GM21423 (cell line): ENCODE measurements around the gene THADA.

Experiments used
- ATAC-seq: cut with Tn5 transposase; IDR thresholded peaks from one replicate; pipeline ENCODE4 v1.9.1; 2021; ENCODE audit warnings: mild to moderate bottlenecking, moderate library complexity; ENCODE audit not compliant: unreplicated experiment

THADA gene

DNA sequence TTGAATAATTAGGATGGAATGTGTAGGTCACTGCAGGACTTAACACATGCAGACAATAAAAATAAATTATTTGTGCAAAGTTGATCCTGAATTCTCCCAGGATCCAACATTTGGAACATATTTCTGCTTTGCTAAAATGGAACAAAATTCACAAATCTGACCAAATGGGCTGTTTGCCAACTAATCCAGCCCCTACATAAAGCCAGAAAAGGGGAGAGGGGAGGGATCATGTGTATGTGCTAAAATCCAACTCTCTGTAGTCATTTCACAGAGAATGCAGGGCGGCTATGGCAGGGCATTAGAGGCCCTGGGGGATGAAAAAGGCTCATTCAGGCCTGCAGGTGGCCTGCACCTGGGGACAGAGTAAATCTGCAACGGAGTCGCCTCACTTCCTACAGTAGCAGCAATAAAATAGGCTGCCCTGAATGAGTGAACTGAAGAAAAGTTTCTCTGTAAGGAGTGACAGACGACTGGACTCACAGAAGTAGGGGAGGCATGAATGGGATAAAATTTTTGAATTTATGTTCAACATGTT, 365.4 kb downstream of the THADA start:
- no peak for ATAC-seq

DNA sequence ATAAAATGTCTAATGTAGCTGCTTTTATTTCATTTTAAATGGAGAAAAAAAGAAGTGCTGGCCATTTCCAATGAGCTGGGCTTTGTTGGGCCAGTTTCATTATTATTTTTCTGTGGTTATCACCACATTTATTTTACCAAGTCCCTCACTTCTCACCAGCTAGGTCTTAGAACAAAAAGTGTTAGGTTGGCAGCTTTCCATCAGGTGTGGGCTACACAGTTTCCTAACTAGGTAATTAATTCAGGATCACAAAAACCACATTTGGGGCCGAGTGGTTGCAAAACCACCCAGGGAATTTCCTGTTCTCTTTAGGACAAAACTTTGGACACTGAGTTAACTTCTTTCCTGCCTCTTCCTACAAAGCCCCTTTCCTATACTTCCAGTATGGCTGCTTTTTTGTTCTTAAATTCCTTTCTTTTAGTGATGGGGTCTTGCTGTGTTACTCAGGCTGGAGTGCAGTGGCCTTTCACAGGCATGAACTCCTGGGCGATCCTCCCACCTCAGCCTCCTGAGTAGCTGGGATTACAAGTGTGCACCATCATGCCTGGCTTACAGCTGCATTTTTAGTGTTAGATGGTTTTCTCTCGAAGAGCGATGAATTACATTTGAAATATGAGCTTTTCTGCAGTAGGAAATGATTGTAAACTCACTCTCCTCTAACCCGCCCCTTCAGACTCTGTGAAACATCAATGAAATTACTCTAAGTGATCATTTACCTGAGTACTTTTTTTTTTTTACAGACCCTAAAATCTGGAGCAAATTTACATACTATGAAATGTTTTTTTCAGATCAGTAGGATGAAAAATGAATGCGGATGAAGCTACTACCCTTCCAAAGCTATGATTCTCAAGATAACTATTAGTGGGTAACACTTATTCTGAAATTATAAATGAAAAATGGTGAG, 366.8 kb downstream of the THADA start:
- no peak for ATAC-seq

DNA sequence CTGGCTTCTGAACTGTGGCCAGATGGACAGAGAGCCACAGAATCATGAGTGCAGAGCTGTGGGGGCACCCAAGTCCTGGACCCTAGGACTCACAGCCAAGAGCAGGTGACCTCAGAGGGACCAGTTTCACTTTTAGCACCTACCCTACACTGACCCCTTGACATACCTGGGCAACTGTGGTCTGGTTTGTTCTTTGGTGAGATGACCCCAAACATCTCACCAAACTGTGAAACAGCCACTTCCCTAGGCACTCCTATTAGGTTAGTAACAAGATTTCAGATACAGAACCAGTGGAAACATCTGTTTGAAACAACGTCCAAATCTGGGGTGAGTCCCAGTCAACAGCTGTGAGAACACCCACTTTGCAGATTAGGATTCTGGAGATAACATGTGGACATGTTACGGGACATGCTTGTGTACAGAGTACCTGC, 367.5 kb downstream of the THADA start:
- ATAC-seq = no peak

DNA sequence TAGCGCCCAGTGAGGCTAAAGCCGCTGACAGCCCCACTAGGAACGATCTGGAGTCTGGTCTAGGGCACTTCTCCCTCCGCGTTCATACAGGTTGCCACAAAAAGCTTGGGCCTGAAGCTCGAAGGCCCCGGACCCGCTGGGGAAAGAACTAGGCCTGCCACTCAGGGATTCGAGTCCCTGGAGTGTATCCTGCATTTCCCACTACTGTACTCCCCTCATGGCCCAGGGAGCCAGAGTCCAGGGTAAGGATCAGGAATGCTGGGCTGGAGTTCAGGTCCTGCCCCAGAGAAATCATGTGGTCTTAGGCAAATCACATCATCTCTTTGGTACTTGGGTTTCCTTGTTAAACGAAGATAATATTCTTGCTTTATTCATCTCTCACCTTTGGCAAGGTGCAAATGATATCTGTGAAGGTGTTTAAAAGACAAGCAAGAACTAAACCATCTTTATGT, 368.0 kb downstream of the THADA start:
- ATAC-seq = no peak

DNA sequence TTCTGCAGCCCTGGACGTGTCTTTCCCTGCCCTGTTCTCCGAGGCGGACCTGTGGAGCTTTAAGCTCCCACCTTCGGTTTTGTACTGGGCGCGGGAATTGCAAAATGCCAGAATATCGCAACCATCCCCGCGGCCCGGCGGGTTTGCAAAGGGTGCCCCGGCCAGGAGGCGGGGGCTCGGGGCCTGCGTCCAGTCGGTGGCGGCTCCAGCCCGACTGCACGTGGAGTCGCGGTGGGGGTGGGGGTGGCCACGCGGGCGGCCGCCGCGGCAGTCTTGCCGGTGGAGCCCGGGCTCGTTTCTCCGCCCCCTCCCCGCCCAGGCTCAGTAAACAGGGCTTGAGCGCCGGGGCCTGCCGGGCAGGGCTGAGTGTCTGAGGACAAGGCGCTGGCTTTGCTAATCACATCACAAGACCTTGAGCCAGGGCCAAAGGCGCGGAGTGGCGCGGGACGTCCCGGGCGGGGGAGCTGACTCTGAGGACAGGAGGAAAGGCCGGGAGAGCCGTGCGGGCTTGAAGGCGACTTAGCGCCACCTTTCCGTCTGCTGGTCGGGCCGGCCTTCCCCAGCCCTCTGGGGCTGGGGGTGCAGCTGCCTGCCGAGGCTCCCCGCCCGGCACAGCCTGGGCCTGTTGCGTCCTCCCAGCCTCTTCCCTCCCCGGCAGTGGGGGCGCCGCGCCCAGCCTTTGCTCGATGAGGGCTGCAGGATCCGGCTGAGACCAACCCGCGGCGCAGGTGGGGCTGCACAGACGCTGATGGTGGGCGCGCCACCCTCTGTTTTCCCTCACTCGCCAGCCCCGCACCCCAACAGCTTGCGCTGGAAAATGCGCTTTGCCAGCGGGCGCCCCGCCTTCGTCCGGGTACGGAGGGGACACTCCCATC, 368.6 kb downstream of the THADA start:
- ATAC-seq = no peak

DNA sequence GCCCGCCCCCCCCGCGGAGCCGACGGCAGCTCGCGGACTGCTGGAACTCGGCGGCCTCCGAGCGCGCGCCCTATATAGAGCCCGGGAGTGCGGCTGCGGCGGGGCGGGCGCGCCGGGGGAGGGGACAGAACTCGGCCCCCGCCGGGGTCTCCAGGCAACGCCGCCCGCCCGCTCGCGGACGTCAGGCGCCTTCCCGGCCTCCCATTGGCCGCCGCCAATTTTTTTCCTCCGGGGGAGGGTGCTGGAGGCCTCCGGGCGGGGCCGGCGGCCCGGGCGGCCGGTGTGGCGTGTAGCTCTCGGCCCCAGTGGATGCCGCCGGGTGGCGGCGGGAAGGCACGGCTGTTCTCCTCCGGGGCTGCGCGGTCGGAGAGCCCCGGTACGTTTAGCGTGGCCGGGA, 369.3 kb downstream of the THADA start, which contains the start of gene ZFP36L2:
TSS of gene ZFP36L2 (minus strand) at position 49 of the 397 bp plus-strand sequence. CDS start 291 bp downstream, outside the sequence.
- peak; percentile 57 for ATAC-seq

DNA sequence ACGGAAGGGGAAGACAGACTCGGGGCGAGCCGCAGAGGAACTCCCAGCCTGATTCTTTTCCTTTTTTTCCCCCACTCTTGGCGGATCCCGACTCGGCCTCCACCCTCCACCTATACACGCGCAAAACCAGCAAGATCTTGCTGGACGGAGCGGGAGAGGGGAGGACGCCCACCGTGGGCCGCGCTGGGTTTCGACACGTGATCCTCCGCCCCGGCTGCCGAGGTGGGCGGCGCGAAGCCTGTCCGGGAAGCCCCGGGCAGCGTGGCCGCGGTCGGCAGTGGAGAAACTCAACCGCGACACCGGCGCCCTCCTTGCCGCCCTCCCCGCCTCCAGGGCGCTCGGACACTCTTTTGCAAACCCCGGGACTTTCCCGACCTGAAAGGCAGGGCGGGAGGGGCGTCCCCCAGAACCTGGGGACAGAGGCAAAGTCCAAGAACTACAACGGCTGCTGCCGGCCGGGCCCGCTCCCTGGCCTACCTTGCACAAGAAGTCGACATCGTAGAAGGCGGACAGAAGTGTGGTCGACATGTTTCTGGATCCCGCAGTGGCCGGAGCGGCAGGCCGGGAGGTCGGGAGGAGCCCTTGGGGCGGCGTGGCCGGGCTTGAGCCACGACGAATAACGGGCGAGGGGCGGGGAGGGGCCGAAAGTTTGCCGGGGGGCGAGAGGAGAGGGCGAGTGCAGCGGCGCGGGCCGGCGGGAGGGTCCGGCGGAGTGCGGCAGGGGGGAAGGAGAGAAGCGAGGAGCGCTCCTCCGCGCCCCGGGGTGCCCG, 369.9 kb downstream of the THADA start:
- peak; percentile 28 for ATAC-seq

DNA sequence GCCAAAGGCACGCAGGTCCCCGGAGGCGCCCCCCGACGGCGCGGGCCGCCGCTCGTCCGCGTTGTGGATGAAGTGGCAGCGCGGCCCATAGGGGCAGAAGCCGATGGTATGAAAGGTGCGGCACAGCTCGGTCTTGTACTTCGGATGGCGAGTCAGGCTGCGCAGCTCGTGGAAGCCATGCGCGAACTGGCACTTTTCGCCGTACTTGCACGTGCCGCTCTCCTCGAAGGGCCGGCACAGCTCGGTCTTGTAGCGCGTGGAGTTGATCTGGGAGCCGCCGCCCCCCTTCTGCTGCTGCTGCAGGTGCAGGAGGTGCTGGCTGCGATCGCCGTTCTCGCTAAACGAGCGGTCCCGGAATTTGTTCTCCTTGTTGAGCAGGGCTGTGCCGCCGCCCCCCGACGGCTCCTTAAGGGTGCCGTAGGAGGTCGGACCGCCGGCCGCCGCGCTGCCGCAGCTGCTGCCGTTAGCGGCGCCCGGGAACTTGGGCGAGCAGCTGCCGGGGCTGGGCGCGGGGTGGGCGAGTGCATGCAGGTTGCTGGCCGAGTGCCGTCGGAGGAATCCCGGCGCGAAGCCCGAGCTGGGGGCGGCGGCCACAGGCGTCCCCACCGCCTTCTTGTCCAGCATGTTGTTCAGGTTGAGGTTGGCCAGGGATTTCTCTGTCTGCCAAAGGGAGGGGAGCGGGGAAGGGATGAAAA, 370.6 kb downstream of the THADA start:
- ATAC-seq = no peak

DNA sequence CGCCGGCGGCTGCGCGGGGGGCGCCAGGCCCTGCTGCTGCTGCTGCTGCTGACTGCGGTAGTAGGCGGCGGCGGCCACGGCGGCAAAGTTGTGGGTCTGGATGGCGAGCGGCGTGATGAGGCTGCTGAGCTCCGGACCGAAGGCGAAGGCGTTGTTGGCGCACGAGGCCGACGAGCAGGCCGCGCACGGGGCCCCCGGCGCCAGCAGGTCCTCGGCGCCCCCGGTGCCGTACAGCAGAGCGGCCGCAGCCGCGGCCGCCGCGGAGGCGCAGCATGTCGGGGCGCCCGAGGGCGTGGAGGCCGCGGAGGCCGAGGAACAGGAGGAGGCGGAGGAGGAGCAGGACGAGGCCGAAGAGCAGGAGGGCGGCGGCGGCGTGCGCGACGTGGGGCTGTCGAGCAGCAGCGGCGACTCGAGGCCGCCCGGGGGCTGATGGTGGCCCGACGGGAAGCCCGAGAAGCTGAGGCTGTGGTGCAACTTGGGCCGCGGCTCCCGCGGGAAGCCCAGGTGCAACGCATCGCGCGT, 371.2 kb downstream of the THADA start:
- no peak for ATAC-seq

DNA sequence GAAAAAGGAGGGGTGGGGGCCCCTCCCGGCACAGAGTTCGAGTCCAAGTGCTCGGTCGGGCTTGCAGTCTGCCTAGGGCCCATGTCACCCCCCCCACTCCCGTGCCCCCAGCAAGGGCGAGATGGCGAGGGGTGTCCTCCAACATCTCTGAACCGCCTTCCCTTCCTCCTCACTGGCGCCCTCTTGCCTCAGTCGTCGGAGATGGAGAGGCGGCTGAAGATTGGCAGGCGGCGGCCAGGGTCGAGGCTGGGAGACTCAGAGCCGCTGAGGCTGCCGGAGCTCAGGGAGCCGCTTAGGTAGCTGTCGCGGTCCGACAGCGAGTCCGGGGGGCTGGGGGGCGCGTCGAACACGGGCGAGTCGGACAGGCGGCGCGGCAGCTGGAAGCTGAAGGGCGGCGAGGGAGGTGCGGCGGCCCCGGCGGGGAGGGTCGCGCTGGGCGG, 371.7 kb downstream of the THADA start:
- no peak for ATAC-seq

DNA sequence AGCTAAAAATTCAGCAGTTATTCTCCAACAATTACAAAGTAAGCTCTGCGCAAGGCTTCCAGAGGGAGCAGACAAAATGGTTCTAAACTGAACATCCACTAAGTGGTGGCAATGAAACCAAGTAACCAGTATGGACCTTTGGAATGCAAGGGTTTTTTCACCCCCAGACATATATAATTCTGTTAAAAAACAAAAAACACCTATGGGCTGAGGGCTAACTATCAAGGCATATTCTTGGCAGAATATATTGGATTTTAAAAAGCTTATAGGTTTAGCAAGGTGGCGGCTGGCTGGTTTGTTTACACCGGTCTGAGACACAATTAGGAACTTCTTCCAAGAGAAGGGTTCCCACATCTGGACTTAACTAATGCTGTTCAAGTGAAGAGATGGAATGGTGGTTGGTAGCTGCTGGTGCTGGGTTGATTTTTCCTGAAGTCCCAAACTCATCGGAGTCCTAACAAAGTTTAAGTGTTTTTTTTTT, 372.3 kb downstream of the THADA start:
- no peak for ATAC-seq

DNA sequence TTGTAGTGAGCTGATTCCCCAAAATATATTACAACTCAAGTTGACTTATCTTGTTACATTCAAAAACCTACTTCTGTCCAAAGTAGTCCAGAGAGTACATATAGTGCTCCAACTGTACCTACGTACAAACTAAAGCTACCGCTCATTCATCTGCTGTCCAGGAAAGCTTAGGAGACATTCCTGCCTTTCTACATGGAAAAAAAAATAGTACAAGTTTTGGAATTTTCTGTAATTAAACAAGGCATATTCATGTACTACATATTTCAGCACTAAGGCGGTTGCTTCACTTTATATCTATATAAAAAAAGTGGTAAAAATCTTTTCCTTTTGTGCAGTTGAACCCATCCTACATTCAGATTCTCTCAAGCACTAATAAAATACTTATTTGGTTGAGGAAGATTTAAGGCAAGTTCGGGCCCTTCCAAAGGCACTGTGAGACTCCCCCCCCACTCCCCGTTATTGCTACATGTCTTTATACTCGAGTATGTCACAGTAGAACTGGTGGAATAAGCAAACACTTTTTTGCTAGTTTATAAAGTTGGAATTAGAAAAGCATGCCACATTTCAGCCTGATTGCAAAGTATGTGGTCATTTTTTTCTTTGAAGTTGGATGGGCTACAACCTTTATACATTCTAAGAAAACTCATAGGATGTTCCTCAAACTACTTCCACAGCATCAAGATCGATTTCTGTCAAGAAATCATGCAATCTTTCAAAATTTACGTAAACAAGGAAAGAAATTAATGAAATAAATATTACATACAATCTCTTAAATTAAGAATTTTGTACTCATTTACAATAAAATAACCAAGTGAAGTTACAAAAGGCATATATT, 373.1 kb downstream of the THADA start:
- ATAC-seq = no peak

DNA sequence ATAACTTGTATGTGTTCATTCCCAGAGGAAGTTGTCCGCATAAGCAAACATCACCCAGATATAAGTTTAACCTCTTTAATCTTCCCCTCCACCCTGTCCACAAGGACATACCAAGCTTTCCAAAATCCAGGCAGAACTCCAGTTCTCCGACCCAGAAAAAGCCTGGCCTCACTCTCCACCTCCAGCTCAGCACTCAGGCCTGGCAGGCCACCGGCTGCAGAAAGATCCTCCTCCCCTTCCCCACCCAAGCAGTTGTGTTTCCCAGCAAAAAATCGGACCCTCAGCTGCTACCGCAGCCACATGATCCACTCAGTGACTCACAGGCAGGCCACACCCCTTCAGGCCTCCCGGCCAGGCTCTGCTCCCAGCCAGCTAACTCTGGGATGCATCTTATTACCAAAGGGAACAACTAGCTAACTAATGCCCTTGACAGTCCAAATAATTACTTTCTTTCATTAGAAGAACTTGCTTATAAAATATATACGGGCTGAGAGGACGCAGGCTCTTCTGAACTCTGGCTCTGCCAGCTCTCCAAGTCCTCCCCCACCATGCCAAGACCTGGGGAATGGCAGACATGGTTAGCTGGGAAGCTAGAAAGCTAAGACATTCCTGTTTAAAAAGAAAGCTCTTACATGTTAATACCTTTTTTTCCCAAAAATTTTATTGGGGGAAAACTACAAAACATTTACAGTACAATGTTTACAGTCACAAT, 373.9 kb downstream of the THADA start:
- no peak for ATAC-seq

DNA sequence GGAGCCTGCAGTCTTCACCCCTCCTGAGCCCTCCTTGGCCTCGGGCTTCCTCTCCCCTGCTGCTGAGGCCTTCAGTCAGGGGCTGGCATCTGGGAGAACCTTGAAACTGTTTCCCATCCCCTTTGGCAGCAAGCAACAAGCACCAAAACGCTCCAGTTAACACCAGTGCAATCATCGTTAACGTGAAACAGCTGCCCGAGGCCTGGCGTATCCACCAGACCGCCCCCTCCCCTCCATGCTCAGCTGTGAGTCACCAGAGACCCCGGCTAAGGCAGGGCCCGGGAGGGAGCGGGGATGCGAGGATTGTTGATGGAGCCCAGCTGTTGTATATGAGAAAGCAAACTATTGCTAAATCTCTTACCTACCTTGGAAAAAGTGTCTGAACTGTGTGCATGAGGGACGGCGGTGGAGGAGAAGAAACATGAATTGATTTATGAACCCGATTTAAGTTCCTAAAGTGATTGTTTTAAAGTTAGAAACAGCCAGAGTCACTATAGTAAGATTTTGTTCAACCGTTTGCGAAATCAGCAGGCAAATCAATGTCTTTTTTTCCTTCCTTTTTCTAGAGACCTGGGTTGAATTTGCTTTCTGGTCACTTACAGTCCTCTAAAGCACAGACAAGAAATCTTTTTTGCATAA, 374.6 kb downstream of the THADA start:
- ATAC-seq = no peak

DNA sequence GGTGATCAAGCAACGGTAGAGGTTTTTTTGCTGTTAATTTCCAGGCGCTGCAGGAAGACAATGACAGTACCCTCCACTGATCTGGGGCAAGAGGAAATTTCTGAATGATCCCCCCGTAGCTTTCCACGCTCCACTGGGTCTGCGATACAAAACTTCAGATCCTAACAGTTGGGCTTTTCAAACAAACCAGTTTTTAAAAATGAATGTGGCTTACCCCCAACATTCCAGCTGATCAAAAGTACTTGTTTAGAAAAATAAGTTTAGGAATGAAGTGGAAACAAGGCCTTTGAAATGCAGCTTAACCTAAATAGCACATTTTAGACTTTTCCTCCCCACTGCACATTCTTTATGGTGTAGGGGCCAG, 375.1 kb downstream of the THADA start:
- no peak for ATAC-seq

DNA sequence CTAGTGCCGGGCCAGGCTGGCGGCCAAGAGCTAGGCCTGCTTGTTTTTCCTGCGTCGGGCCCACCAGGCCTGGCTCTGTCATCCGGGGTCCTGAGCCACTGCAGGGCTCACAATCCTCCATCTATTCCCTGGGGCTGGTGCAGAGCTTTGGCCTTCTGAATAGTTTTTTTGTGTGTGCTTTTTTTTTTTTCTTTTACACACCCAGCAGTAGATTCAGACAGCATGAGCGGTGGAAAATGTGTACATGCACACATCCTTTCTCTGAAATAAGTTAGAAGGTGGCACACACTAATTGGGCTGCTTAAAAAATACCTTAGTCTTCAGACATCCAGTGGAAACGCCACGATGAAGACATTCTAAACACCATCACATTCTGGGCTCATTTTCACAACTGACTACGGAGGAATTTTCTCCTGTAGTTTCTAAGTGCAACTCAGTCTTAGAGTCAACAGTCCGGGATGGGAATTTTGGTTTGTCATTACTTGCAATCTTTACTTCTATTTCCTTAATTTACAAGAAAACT, 375.5 kb downstream of the THADA start:
- no peak for ATAC-seq
